Measurements from ENCODE around the gene MAGEE2. TPM values are rescaled to one million over a fixed set of nuclear protein-coding genes. Genes with fewer than 3 reads are reported as not detected.
A peak's percentile ranks its signal among the peaks of the same experiment; 100 is the strongest.

Gene MAGEE2
- total RNA-seq, 6 experiments from 2014 or later: not detected

GRCh38 chrX:75746891-75747639 lies 38.0 kb downstream of the MAGEE2 start:
- peak overlapping the region; percentile 73 for H3K27ac Mint-ChIP-seq
- no peak for TF ChIP-seq CTCF (IDR thresholded peaks at IDR 0.05)
- peaks cover 2% of the 10 kb centered on the region; the same call in 1 of the 2 replicates for H3K27me3 Mint-ChIP-seq (ENCODE audit: insufficient read depth)
- H3K36me3 Mint-ChIP-seq (ENCODE audit: low read depth): no peaks in the 10 kb centered on the region; the same call in 1 of the 2 replicates
- peak overlapping the region; percentile 90 for H3K4me3 Mint-ChIP-seq
- H3K9me3 Mint-ChIP-seq: peaks cover 8% of the 10 kb centered on the region
- H3K4me1 Mint-ChIP-seq (ENCODE audit: low read depth): peaks cover 21% of the 10 kb centered on the region
- DNase-seq: peak; percentile 0
